WTC11 (cell line): ENCODE measurements around the gene KCNQ4. TPM values are rescaled to one million over a fixed set of nuclear protein-coding genes. Genes with fewer than 3 reads are reported as not detected.

Source experiments
- ATAC-seq: fragments of 200-7000 bp; cut with Tn5 transposase; 2 replicates; pipeline ENCODE4 v1.10.0; 2021; ENCODE audit warnings: mild to moderate bottlenecking, moderate library complexity
- CTCF ChIA-PET: fragments of 300-600 bp; sonication (Branson Sonifier 250); formaldehyde crosslinking; loops from one replicate; lab custom pipeline; 2021; ENCODE audit warnings: antibody characterized with exemption; lab: Charles Lee
- POLR2A ChIA-PET: fragments of 350-600 bp; sonication (Branson Sonifier 250); formaldehyde crosslinking; loops from one replicate; lab custom pipeline; 2021; ENCODE audit warnings: antibody characterized with exemption; lab: Charles Lee
- DNase-seq: peaks from one replicate; pipeline ENCODE4 v3.0.0; 2021; ENCODE audit warnings: low spot score
- H3K27ac Mint-ChIP-seq: 2 replicates; pipeline ENCODE4 v1.8.0; 2021; ENCODE audit warnings: mixed read lengths
- H3K27me3 Mint-ChIP-seq: 2 replicates; pipeline ENCODE4 v1.8.0; 2021; ENCODE audit warnings: low read depth, mild to moderate bottlenecking, moderate library complexity, mixed read lengths
- H3K36me3 Mint-ChIP-seq: 2 replicates; pipeline ENCODE4 v1.8.0; 2021; ENCODE audit warnings: mixed read lengths
- H3K4me1 Mint-ChIP-seq: 2 replicates; pipeline ENCODE4 v1.8.0; 2022; ENCODE audit warnings: mixed read lengths
- H3K4me3 Mint-ChIP-seq: 2 replicates; pipeline ENCODE4 v1.8.0; 2021; ENCODE audit warnings: mild to moderate bottlenecking, moderate library complexity, mixed read lengths
- H3K9me3 Mint-ChIP-seq: 2 replicates; pipeline ENCODE4 v1.8.0; 2021; ENCODE audit warnings: mixed read lengths
- AR ChIP-seq: fragments of 250-450 bp; sonication (Bioruptor Pico); IDR thresholded peaks from 2 replicates; pipeline ENCODE4 v1.9.0; 2021; ENCODE audit warnings: mild to moderate bottlenecking
- ATF1 ChIP-seq: sonication (generic); formaldehyde crosslinking; IDR thresholded peaks from 2 replicates; pipeline ENCODE4 v1.8.1; 2023; ENCODE audit warnings: mild to moderate bottlenecking, moderate library complexity, missing genetic modification reagents
- CTCF ChIP-seq: fragments of 200-600 bp; IDR thresholded peaks from 2 replicates; pipeline ENCODE4 v1.8.0; 2022; ENCODE audit warnings: antibody characterized with exemption
- E2F1 ChIP-seq: sonication (generic); formaldehyde crosslinking; IDR thresholded peaks from 2 replicates; pipeline ENCODE4 v1.8.0; 2022; ENCODE audit warnings: mild to moderate bottlenecking, missing genetic modification reagents
- ELF4 ChIP-seq: sonication (generic); formaldehyde crosslinking; IDR thresholded peaks from 2 replicates; pipeline ENCODE4 v1.8.1; 2022; ENCODE audit warnings: low read depth, mild to moderate bottlenecking, moderate library complexity, missing genetic modification reagents
- EMX1 ChIP-seq: fragments of 250-450 bp; sonication (Bioruptor Pico); IDR thresholded peaks from 2 replicates; pipeline ENCODE4 v1.8.0; 2021; ENCODE audit warnings: mild to moderate bottlenecking
- FOXJ3 ChIP-seq: sonication (generic); formaldehyde crosslinking; IDR thresholded peaks from 2 replicates; pipeline ENCODE4 v1.9.0; 2021; ENCODE audit warnings: missing genetic modification reagents, mild to moderate bottlenecking, borderline replicate concordance
- FOXK1 ChIP-seq: sonication (generic); formaldehyde crosslinking; IDR thresholded peaks from 2 replicates; pipeline ENCODE4 v1.8.0; 2022; ENCODE audit warnings: mild to moderate bottlenecking, moderate library complexity, missing genetic modification reagents
- FOXP1 ChIP-seq: sonication (generic); formaldehyde crosslinking; IDR thresholded peaks from 2 replicates; pipeline ENCODE4 v1.8.0; 2022; ENCODE audit warnings: missing genetic modification reagents, mild to moderate bottlenecking, moderate library complexity, borderline replicate concordance
- GABPB1 ChIP-seq: sonication (generic); formaldehyde crosslinking; IDR thresholded peaks from 2 replicates; pipeline ENCODE4 v1.8.1; 2023; ENCODE audit warnings: mild to moderate bottlenecking, missing genetic modification reagents
- GRHL2 ChIP-seq: fragments of 250-450 bp; sonication (Bioruptor Pico); IDR thresholded peaks from 2 replicates; pipeline ENCODE4 v1.8.0; 2022; ENCODE audit warnings: mild to moderate bottlenecking, moderate library complexity; ENCODE audit not compliant: insufficient replicate concordance, severe bottlenecking
- GTF2I ChIP-seq: fragments of 250-450 bp; sonication (Bioruptor Pico); conservative IDR thresholded peaks from 2 replicates; pipeline ENCODE4 v1.4.0; 2021; ENCODE audit warnings: mild to moderate bottlenecking
- HMGXB4 ChIP-seq: sonication (generic); formaldehyde crosslinking; IDR thresholded peaks from 2 replicates; pipeline ENCODE4 v1.8.1; 2023; ENCODE audit warnings: mild to moderate bottlenecking, moderate library complexity, missing genetic modification reagents
- MXD4 ChIP-seq: fragments of 250-450 bp; sonication (Bioruptor Pico); IDR thresholded peaks from 2 replicates; pipeline ENCODE4 v1.8.0; 2021; ENCODE audit warnings: mild to moderate bottlenecking, moderate library complexity, borderline replicate concordance
- NFE2L1 ChIP-seq: sonication (generic); formaldehyde crosslinking; IDR thresholded peaks from 2 replicates; pipeline ENCODE4 v1.8.1; 2023; ENCODE audit warnings: missing genetic modification reagents
- PRRX2 ChIP-seq: fragments of 250-450 bp; sonication (Bioruptor Pico); IDR thresholded peaks from 2 replicates; pipeline ENCODE4 v1.8.0; 2021; ENCODE audit warnings: mild to moderate bottlenecking
- RELA ChIP-seq: sonication (generic); formaldehyde crosslinking; IDR thresholded peaks from 2 replicates; pipeline ENCODE4 v1.8.1; 2022; ENCODE audit warnings: missing genetic modification reagents, mild to moderate bottlenecking, borderline replicate concordance
- TCF7 ChIP-seq: sonication (generic); formaldehyde crosslinking; IDR thresholded peaks from 2 replicates; pipeline ENCODE4 v1.8.0; 2022; ENCODE audit warnings: mild to moderate bottlenecking, low read depth, missing genetic modification reagents, moderate library complexity
- ZNF138 ChIP-seq: sonication (generic); formaldehyde crosslinking; conservative IDR thresholded peaks from 2 replicates; pipeline ENCODE4 v1.8.1; 2022; ENCODE audit warnings: mild to moderate bottlenecking, moderate library complexity, missing genetic modification reagents
- ZNF232 ChIP-seq: sonication (generic); formaldehyde crosslinking; IDR thresholded peaks from 2 replicates; pipeline ENCODE4 v1.8.0; 2022; ENCODE audit warnings: mild to moderate bottlenecking, missing genetic modification reagents
- ZNF263 ChIP-seq: sonication (generic); formaldehyde crosslinking; IDR thresholded peaks from 2 replicates; pipeline ENCODE4 v1.8.1; 2022; ENCODE audit warnings: low read depth, mild to moderate bottlenecking, moderate library complexity, missing genetic modification reagents
- ZNF416 ChIP-seq: fragments of 250-450 bp; sonication (Bioruptor Pico); IDR thresholded peaks from 2 replicates; pipeline ENCODE4 v1.9.0; 2021; ENCODE audit warnings: mild to moderate bottlenecking, inconsistent platforms
- ZNF671 ChIP-seq: fragments of 250-450 bp; sonication (Bioruptor Pico); IDR thresholded peaks from 2 replicates; pipeline ENCODE4 v1.8.0; 2021; ENCODE audit warnings: mild to moderate bottlenecking
- total RNA-seq: library from RNA; stranded (reverse); gene quantifications from 3 replicates; pipeline ENCODE4 v1.2.3, GENCODE V29; 2021
- TF ChIP-seq, protein P1 (sequence below): fragments of 250-450 bp; sonication (Bioruptor Pico); conservative IDR thresholded peaks from 2 replicates; pipeline ENCODE4 v1.9.0; 2021; ENCODE audit warnings: mild to moderate bottlenecking

The KCNQ4 gene
- total RNA-seq, 1 experiment from 2014 or later = 4.0 TPM

DNA sequence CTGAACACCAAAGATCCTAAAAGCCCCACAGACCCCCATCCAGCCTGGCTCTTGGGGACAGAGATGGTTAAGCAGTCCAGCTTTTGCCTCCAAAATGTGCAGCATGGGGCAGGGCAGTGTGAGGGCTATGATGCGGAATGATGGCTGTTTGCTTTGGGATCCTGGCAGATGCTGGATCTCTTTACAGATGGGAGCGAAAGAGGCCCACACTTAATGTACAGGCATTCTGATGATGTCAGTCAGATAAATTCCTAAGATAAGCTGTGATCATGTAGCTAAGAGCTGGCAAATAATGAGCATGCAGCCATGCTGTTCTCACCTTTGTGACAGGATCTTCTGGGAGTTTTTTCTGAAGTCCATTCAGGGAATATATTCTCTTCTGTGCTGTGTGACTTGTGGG, 17.6 kb upstream of the KCNQ4 start (continued):
- no peak for TF ChIP-seq TCF7 (CRISPR knock-in tag)

DNA sequence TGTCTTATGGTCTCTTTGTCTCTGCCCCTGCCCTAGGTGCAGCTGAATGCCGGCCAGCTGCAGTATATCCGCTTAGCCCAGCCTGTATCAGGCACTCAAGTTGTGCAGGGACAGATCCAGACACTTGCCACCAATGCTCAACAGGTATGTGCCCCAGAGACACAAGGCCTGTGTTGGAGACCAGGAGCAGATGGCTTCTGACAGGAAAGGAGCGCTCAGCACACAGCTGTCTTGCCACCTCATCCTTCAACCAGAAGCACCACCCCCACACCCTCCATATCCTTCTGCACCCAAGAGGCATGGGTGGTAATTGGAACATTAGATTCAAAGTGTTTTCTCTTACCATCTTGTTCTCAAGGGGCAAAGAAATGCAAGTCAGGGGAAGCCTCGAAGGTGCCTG, 17.0 kb upstream of the KCNQ4 start:
- CTCF ChIA-PET = no interaction called here
- no peak overlapping the region for H3K4me3 Mint-ChIP-seq
- peaks cover 14% of the 10 kb centered on the region for H3K4me1 Mint-ChIP-seq
- H3K36me3 Mint-ChIP-seq = peaks cover 74% of the 10 kb centered on the region
- H3K27ac Mint-ChIP-seq = no peak overlapping the region
- TF ChIP-seq ZNF671 (CRISPR knock-in tag) = no peak
- no peak for TF ChIP-seq PRRX2 (CRISPR knock-in tag)
- TF ChIP-seq ELF4 (CRISPR knock-in tag) = no peak
- no peak for TF ChIP-seq MXD4 (CRISPR knock-in tag)
- TF ChIP-seq ZNF138 (CRISPR knock-in tag) = no peak
- TF ChIP-seq GABPB1 (CRISPR knock-in tag) = no peak
- TF ChIP-seq, all 79 proteins: peak for 0
- POLR2A ChIA-PET = interaction anchor here (1.1 kb wide), 1 partner anchor 63 kb away, joined by 3 read pairs; no protein-coding TSS in a partner anchor
- DNase-seq = no peak
- ATAC-seq = no peak
- Mint-ChIP-seq H3K9me3 (no peaks in the 10 kb centered on the region), H3K27me3 (no peaks in the 10 kb centered on the region)

DNA sequence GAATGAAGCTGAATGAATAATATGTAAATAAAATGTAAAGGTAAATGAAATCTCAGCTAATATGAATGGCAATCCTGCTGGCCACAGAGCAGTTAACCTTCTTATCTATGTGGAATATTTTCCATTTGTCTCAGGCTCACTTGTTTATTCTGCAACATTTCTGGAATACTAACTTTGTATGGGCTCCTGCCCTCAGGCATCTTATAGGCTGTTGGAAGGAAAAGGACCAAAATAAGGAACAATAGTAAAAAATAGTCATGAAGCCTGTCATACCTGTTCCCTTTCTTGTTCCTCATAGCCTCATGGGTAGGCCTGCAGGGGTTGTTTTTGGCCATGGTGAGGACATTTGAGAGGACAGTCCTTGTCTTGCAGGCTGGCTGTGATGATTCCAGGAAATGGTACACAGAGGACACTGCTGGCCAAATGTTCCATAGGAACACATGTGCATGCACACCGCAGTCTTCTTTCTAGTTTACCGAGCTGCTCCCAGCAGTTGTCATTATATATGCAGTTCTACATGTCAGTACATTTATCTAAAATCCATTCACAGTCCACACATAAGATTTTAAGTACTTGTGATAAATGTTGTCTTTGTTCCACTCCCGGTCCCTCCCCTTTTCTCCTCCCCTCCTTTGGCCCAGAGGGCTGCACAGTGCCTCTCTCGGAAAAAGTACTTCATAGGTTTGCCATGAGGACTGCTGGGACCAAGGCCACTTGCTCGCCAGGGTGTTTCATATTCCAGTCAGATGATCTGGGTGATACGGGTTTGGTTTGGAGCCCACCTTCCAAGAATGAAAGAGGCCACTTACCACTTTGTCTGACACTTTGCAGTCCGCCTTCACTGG, 15.2 kb upstream of the KCNQ4 start:
- H3K9me3 Mint-ChIP-seq = no peaks in the 10 kb centered on the region
- H3K4me3 Mint-ChIP-seq = no peak overlapping the region
- peaks cover 27% of the 10 kb centered on the region for H3K4me1 Mint-ChIP-seq
- POLR2A ChIA-PET = no interaction called here
- no peak for TF ChIP-seq ZNF263 (CRISPR knock-in tag)
- no peak for TF ChIP-seq FOXP1
- no peak for TF ChIP-seq ATF1 (CRISPR knock-in tag)
- TF ChIP-seq CTCF = no peak
- no peak for TF ChIP-seq GTF2I (CRISPR knock-in tag)
- TF ChIP-seq AR (CRISPR knock-in tag) = no peak
- TF ChIP-seq EMX1 (CRISPR knock-in tag) = no peak
- no peak for TF ChIP-seq NFE2L1 (CRISPR knock-in tag)
- TF ChIP-seq, protein P1, sequence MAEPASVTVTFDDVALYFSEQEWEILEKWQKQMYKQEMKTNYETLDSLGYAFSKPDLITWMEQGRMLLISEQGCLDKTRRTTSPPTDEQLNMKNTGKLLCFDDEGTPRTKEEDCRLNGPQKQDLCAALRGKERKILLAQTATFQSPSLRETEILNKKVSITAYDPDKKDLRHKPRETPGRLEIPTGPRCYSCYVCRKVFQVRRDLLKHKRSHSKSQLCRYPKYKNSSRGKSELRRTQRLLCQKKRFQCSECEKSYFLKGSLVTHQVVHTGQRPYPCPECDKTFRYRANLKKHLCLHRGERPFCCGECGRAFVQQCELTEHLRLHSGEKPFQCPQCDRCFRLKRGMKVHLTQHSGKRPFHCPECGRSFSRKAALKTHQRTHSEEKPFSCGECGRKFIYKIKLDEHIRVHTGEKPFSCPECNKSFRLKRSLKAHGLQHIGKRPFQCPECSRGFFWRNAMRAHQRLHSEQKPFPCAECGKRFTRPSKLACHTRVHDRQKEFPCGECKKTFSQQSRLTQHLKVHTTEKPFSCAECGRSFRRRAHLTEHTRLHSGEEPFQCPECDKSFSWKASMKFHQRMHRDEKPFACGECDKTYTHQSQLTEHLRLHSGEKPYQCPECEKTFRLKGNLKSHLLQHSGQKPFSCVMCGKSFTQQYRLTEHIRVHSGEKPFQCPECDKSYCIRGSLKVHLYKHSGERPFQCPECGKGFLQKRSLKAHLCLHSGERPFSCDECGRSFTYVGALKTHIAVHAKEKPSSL (CRISPR knock-in tag) = no peak
- TF ChIP-seq HMGXB4 (CRISPR knock-in tag) = no peak
- no peak for TF ChIP-seq ZNF232 (CRISPR knock-in tag)
- TF ChIP-seq ZNF416 (CRISPR knock-in tag) = no peak
- TF ChIP-seq FOXJ3 (CRISPR knock-in tag) = no peak
- TF ChIP-seq GRHL2 (CRISPR knock-in tag) = no peak
- no peak for TF ChIP-seq E2F1
- TF ChIP-seq FOXK1 (CRISPR knock-in tag) = no peak
- TF ChIP-seq RELA (CRISPR knock-in tag) = no peak
- no peak for DNase-seq
- H3K27me3 Mint-ChIP-seq = no peaks in the 10 kb centered on the region
- H3K36me3 Mint-ChIP-seq = peaks cover 67% of the 10 kb centered on the region
- ATAC-seq = no peak
- H3K27ac Mint-ChIP-seq = 0 out of 2 replicates have a peak overlapping the region, but pooled peaks have one; percentile 14
- CTCF ChIA-PET = no interaction called here
